ENCODE data around the gene UBAC1. TPM values are rescaled to one million over a fixed set of nuclear protein-coding genes. Genes with fewer than 3 reads are reported as not detected.

The UBAC1 gene
- total and polyA plus RNA-seq, 4 donors = 37.8 to 49.5 (median 39.7) TPM

- TF ChIP-seq CTCF (IDR thresholded peaks at IDR 0.05; ENCODE audit: control extremely low read depth, extremely low read depth) = no peak
- Histone ChIP-seq H3K27me3 (ENCODE audit: control insufficient read depth in 3 of 3, insufficient read depth in 3 of 3, low read length in 2 of 3) (no peaks in the 10 kb centered on the region), H3K4me3 (no peak overlapping the region), H3K27ac (ENCODE audit: low read depth in 1 of 2, low read length in 1 of 2) (no peak overlapping the region), H3K9me3 (ENCODE audit: control insufficient read depth in 4 of 4, insufficient read depth in 3 of 4, low read length in 3 of 4) (no peaks in the 10 kb centered on the region), H3K36me3 (ENCODE audit: control insufficient read depth in 4 of 4, insufficient read depth in 4 of 4, low read length in 4 of 4) (no peaks in the 10 kb centered on the region), H3K4me1 (ENCODE audit: control insufficient read depth in 5 of 5, insufficient read depth in 5 of 5, low read length in 5 of 5) (peaks cover 2 to 26% (median 16%) of the 10 kb centered on the region in 5 donors), H3K9ac (ENCODE audit: insufficient read depth in 1 of 2, low read length in 2 of 2) (no peak overlapping the region)
- DNase-seq (no peak), ATAC-seq (ENCODE audit: insufficient read depth, low FRiP score) (no peak)
- WGBS, 2 donors = 93 to 96% methylated on average over 11 of the region's 11 CpGs
These were observed 41.0 kb upstream of the UBAC1 start for GRCh38 chr9:136002215-136002614.

GRCh38 chr9:136001231-136001630 lies 40.1 kb upstream of the UBAC1 start:
- no peak overlapping the region for H3K27ac ChIP-seq (ENCODE audit: low read depth in 1 of 2, low read length in 1 of 2)
- H3K36me3 ChIP-seq (ENCODE audit: control insufficient read depth in 4 of 4, insufficient read depth in 4 of 4, low read length in 4 of 4) = no peaks in the 10 kb centered on the region
- H3K9me3 ChIP-seq (ENCODE audit: control insufficient read depth in 4 of 4, insufficient read depth in 3 of 4, low read length in 3 of 4) = no peaks in the 10 kb centered on the region
- DNase-seq (no peak), ATAC-seq (ENCODE audit: insufficient read depth, low FRiP score) (no peak)
- H3K9ac ChIP-seq (ENCODE audit: insufficient read depth in 1 of 2, low read length in 2 of 2) = no peak overlapping the region
- no peak for TF ChIP-seq CTCF (IDR thresholded peaks at IDR 0.05; ENCODE audit: control extremely low read depth, extremely low read depth)
- WGBS, 2 donors = 77 to 85% methylated on average over 18 of the region's 18 CpGs
- H3K27me3 ChIP-seq (ENCODE audit: control insufficient read depth in 3 of 3, insufficient read depth in 3 of 3, low read length in 2 of 3) = no peaks in the 10 kb centered on the region
- peaks cover 2 to 24% (median 15%) of the 10 kb centered on the region in 5 donors for H3K4me1 ChIP-seq (ENCODE audit: control insufficient read depth in 5 of 5, insufficient read depth in 5 of 5, low read length in 5 of 5)
- H3K4me3 ChIP-seq = no peak overlapping the region

- Histone ChIP-seq H3K4me1 (ENCODE audit: control insufficient read depth in 5 of 5, insufficient read depth in 5 of 5, low read length in 5 of 5) (peaks cover 0 to 19% (median 14%) of the 10 kb centered on the region in 5 donors), H3K36me3 (ENCODE audit: control insufficient read depth in 4 of 4, insufficient read depth in 4 of 4, low read length in 4 of 4) (no peaks in the 10 kb centered on the region), H3K27ac (ENCODE audit: low read depth in 1 of 2, low read length in 1 of 2) (no peak overlapping the region), H3K9me3 (ENCODE audit: control insufficient read depth in 4 of 4, insufficient read depth in 3 of 4, low read length in 3 of 4) (no peaks in the 10 kb centered on the region), H3K4me3 (no peak overlapping the region), H3K9ac (ENCODE audit: insufficient read depth in 1 of 2, low read length in 2 of 2) (no peak overlapping the region), H3K27me3 (ENCODE audit: control insufficient read depth in 3 of 3, insufficient read depth in 3 of 3, low read length in 2 of 3) (no peaks in the 10 kb centered on the region)
- no peak for ATAC-seq (ENCODE audit: insufficient read depth, low FRiP score)
- DNase-seq = no peak
- WGBS, 2 donors = 94% methylated on average over 13 to 16 of the region's 16 CpGs
- TF ChIP-seq CTCF (IDR thresholded peaks at IDR 0.05; ENCODE audit: control extremely low read depth, extremely low read depth) = no peak
These were observed 37.4 kb upstream of the UBAC1 start for GRCh38 chr9:135998410-135999071.

- H3K9me3 ChIP-seq (ENCODE audit: control insufficient read depth in 4 of 4, insufficient read depth in 3 of 4, low read length in 3 of 4) = no peaks in the 10 kb centered on the region
- ATAC-seq (ENCODE audit: insufficient read depth, low FRiP score) (no peak), DNase-seq (no peak)
- no peaks in the 10 kb centered on the region for H3K27me3 ChIP-seq (ENCODE audit: control insufficient read depth in 3 of 3, insufficient read depth in 3 of 3, low read length in 2 of 3)
- no peak overlapping the region for H3K9ac ChIP-seq (ENCODE audit: insufficient read depth in 1 of 2, low read length in 2 of 2)
- WGBS, 2 donors = 73 to 88% methylated on average over 10 of the region's 10 CpGs
- H3K4me3 ChIP-seq = no peak overlapping the region
- no peaks in the 10 kb centered on the region for H3K36me3 ChIP-seq (ENCODE audit: control insufficient read depth in 4 of 4, insufficient read depth in 4 of 4, low read length in 4 of 4)
- H3K4me1 ChIP-seq (ENCODE audit: control insufficient read depth in 5 of 5, insufficient read depth in 5 of 5, low read length in 5 of 5) = peaks cover 0 to 19% (median 15%) of the 10 kb centered on the region in 5 donors
- TF ChIP-seq CTCF (IDR thresholded peaks at IDR 0.05; ENCODE audit: control extremely low read depth, extremely low read depth) = no peak
- H3K27ac ChIP-seq (ENCODE audit: low read depth in 1 of 2, low read length in 1 of 2) = no peak overlapping the region
These were observed 36.8 kb upstream of the UBAC1 start for GRCh38 chr9:135998016-135998380.

Measured in lung (tissue), 12 donors.